RWPE1 (cell line): Measurements from ENCODE around the gene TYROBP.

ENCODE experiments used
- CTCF ChIA-PET: fragments of 350-600 bp; sonication (Branson Sonifier 250); formaldehyde crosslinking; extraction: SDS; loops from one replicate; lab custom pipeline; 2021; lab: Yijun Ruan, JAX
- POLR2A ChIA-PET: fragments of 400-600 bp; formaldehyde crosslinking; extraction: SDS; loops from one replicate; lab custom pipeline; 2020; ENCODE audit warnings: antibody characterized with exemption; ENCODE audit not compliant: low non-redundant PET; lab: Yijun Ruan, JAX
- DNase-seq: peaks from one replicate; pipeline ENCODE4 v3.0.0; 2012; ENCODE audit warnings: low spot score
- H3K27ac ChIP-seq: fragments of 450-650 bp; 2 replicates; pipeline ENCODE4 v1.5.1; 2017
- TF ChIP-seq, protein P1 (sequence below): fragments of 450-650 bp; conservative IDR thresholded peaks from 2 replicates; pipeline ENCODE4 v1.5.1; 2017; ENCODE audit warnings: low read depth, mild to moderate bottlenecking

The TYROBP gene

DNA sequence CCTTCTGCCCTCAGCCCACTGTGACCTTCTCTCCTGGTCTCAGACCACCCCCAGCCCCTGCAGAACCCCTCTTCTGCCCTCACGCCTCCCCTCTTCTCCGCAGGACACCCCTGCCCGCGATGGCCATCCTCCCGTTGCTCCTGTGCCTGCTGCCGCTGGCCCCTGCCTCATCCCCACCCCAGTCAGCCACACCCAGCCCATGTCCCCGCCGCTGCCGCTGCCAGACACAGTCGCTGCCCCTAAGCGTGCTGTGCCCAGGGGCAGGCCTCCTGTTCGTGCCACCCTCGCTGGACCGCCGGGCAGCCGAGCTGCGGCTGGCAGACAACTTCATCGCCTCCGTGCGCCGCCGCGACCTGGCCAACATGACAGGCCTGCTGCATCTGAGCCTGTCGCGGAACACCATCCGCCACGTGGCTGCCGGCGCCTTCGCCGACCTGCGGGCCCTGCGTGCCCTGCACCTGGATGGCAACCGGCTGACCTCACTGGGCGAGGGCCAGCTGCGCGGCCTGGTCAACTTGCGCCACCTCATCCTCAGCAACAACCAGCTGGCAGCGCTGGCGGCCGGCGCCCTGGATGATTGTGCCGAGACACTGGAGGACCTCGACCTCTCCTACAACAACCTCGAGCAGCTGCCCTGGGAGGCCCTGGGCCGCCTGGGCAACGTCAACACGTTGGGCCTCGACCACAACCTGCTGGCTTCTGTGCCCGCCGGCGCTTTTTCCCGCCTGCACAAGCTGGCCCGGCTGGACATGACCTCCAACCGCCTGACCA, 31.4 kb upstream of the TYROBP start:
- ChIA-PET CTCF (no interaction called here), POLR2A (no interaction called here)
- no peak for DNase-seq
- no peak overlapping the region for H3K27ac ChIP-seq
- TF ChIP-seq, protein P1, sequence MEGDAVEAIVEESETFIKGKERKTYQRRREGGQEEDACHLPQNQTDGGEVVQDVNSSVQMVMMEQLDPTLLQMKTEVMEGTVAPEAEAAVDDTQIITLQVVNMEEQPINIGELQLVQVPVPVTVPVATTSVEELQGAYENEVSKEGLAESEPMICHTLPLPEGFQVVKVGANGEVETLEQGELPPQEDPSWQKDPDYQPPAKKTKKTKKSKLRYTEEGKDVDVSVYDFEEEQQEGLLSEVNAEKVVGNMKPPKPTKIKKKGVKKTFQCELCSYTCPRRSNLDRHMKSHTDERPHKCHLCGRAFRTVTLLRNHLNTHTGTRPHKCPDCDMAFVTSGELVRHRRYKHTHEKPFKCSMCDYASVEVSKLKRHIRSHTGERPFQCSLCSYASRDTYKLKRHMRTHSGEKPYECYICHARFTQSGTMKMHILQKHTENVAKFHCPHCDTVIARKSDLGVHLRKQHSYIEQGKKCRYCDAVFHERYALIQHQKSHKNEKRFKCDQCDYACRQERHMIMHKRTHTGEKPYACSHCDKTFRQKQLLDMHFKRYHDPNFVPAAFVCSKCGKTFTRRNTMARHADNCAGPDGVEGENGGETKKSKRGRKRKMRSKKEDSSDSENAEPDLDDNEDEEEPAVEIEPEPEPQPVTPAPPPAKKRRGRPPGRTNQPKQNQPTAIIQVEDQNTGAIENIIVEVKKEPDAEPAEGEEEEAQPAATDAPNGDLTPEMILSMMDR = no peak

- DNase-seq = no peak
- TF ChIP-seq, protein P1 = no peak
- H3K27ac ChIP-seq = peak overlapping the region; percentile 71
- ChIA-PET POLR2A (no interaction called here), CTCF (interaction anchor here (0.6 to 2.1 kb wide), 2 partner anchors 8 to 91 kb away, joined by 3 to 7 read pairs; no protein-coding TSS in a partner anchor)
Observed at GRCh38 chr19:35938282-35939224, 30.5 kb upstream of the TYROBP start.

- no peak for DNase-seq
- ChIA-PET POLR2A (interaction anchor here (0.6 kb wide), 1 partner anchor 49 kb away, joined by 3 read pairs; no protein-coding TSS in a partner anchor), CTCF (interaction anchor here (0.6 to 2.1 kb wide), 2 partner anchors 9 to 1405 kb away, joined by 3 to 7 read pairs; no protein-coding TSS in a partner anchor)
- H3K27ac ChIP-seq = peak overlapping the region; percentile 71
- TF ChIP-seq, protein P1 = no peak
Observed at GRCh38 chr19:35937345-35938281, 29.5 kb upstream of the TYROBP start.

DNA sequence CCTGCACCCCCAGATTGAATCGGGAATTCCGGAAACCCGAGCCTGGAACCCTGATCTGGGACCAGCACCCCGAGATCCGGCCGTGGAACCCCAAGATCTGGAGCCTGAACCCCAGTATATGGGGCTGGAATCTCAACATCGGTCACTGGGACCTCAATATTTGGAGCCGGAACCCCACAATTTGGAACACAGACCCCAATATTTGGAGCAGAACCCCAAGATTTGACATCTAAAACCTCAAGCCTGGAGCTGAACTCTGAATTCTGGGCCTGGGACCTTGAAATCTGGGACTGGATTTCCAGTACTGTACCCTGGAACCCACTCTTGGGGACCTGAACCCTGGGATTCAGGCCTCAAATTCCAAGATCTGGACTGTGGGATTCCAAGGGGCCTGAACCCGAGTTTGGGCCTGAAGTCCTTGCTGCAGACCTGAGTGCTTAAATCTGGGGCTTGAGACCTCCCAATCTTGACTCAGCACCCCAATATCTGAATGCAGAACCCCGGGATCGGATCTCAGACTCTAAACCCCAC, 28.7 kb upstream of the TYROBP start:
- no peak for DNase-seq
- ChIA-PET POLR2A (no interaction called here), CTCF (interaction anchor here (0.6 to 2.1 kb wide), 2 partner anchors 10 to 1406 kb away, joined by 3 to 7 read pairs; no protein-coding TSS in a partner anchor)
- peak overlapping the region; percentile 71 for H3K27ac ChIP-seq
- TF ChIP-seq, protein P1 = no peak

GRCh38 chr19:35935911-35936737, 28.0 kb upstream of the TYROBP start, which contains the start of gene LRFN3:
LRFN3 (plus strand) TSS chr19:35936374; CDS start chr19:35939426, 3,052 bp downstream.
- POLR2A ChIA-PET = no interaction called here
- CTCF ChIA-PET = no interaction called here
- peak within 1 kb of the TSS; percentile 71 for H3K27ac ChIP-seq
- TF ChIP-seq, protein P1 = no peak
- DNase-seq = peak; percentile 55
